Ascending aorta (tissue), 2 donors: Measurements from ENCODE around the gene UBE2L6. TPM values are rescaled to one million over a fixed set of nuclear protein-coding genes. Genes with fewer than 3 reads are reported as not detected.

Experiments
- DNase-seq, 2 donors: peaks; one replicate each; pipeline ENCODE4 v3.0.0-alpha.2; 2019; ENCODE audit warnings: low spot score in 2 of 2
- H3K27ac ChIP-seq, 2 donors: fragments of 200-600 bp; sonication (generic); one replicate each; pipeline ENCODE4 v1.5.1; 2016 to 2017; ENCODE audit warnings: mild to moderate bottlenecking in 1 of 2
- H3K27me3 ChIP-seq: fragments of 200-600 bp; sonication (generic); one replicate; pipeline ENCODE4 v1.5.1; 2017
- H3K36me3 ChIP-seq, 2 donors: fragments of 200-600 bp; sonication (generic); one replicate each; pipeline ENCODE4 v1.5.1; 2016
- H3K4me1 ChIP-seq, 2 donors: fragments of 200-600 bp; sonication (generic); one replicate each; pipeline ENCODE4 v1.5.1; 2016 to 2017; ENCODE audit warnings: mild to moderate bottlenecking in 1 of 2
- H3K4me3 ChIP-seq, 2 donors: fragments of 200-600 bp; sonication (generic); one replicate each; pipeline ENCODE4 v1.5.1; 2016 to 2017; ENCODE audit warnings: mild to moderate bottlenecking in 1 of 2
- H3K9me3 ChIP-seq, 2 donors: fragments of 200-600 bp; sonication (generic); one replicate each; pipeline ENCODE4 v1.5.1; 2016
- CTCF ChIP-seq, 3 experiments: fragments of 200-600 bp in 2 of 3; fragments of 450-650 bp in 1 of 3; sonication (generic) in 2 of 3; IDR thresholded peaks; one replicate each; pipeline ENCODE4 v1.5.1; 2016 to 2019; ENCODE audit warnings: antibody characterized with exemption in 3 of 3, mild to moderate bottlenecking in 1 of 3, moderate library complexity in 1 of 3
- intact Hi-C: fragments of 100-400 bp; cut with DNase I; formaldehyde crosslinking; loops from one replicate; pipeline ENCODE4 v1.15.1; 2023
- total RNA-seq: library from RNA; depleted of rRNA; stranded (reverse); fragments of >200 nt; gene quantifications from one replicate; pipeline ENCODE4 v1.1.0, GENCODE V29; 2016

The UBE2L6 gene
- total RNA-seq, 1 donor from 2014 or later, result 44.9 TPM

GRCh38 chr11:57546869-57547475 is 20.5 kb downstream of the UBE2L6 start:
- no peak for DNase-seq
- H3K4me1 ChIP-seq, result no peaks in the 10 kb centered on the region
- no peaks in the 10 kb centered on the region for H3K9me3 ChIP-seq
- peaks cover 28 to 33% of the 10 kb centered on the region in 2 donors for H3K36me3 ChIP-seq
- H3K27me3 ChIP-seq, result no peaks in the 10 kb centered on the region
- no peak overlapping the region for H3K27ac ChIP-seq
- H3K4me3 ChIP-seq, result no peak overlapping the region
- TF ChIP-seq CTCF (IDR thresholded peaks at IDR 0.05), result no peak
- intact Hi-C loops, result no loop called here

GRCh38 chr11:57546451-57546850 is 21.0 kb downstream of the UBE2L6 start:
- Histone ChIP-seq H3K4me3 (no peak overlapping the region), H3K27ac (no peak overlapping the region), H3K36me3 (peaks cover 23 to 28% of the 10 kb centered on the region in 2 donors), H3K4me1 (no peaks in the 10 kb centered on the region), H3K27me3 (no peaks in the 10 kb centered on the region), H3K9me3 (no peaks in the 10 kb centered on the region)
- no peak for TF ChIP-seq CTCF (IDR thresholded peaks at IDR 0.05)
- no peak for DNase-seq
- intact Hi-C loops, result no loop called here

- Histone ChIP-seq H3K27me3 (no peaks in the 10 kb centered on the region), H3K4me1 (no peaks in the 10 kb centered on the region), H3K4me3 (no peak overlapping the region), H3K36me3 (peaks cover 17 to 23% of the 10 kb centered on the region in 2 donors), H3K27ac (no peak overlapping the region), H3K9me3 (no peaks in the 10 kb centered on the region)
- intact Hi-C loops, result no loop called here
- no peak for TF ChIP-seq CTCF (IDR thresholded peaks at IDR 0.05)
- DNase-seq, result no peak
Observed at GRCh38 chr11:57545883-57546282, 21.6 kb downstream of the UBE2L6 start.

- Histone ChIP-seq H3K27me3 (no peaks in the 10 kb centered on the region), H3K9me3 (no peaks in the 10 kb centered on the region), H3K4me1 (no peaks in the 10 kb centered on the region), H3K36me3 (peaks cover 6 to 10% of the 10 kb centered on the region in 2 donors), H3K27ac (no peak overlapping the region), H3K4me3 (no peak overlapping the region)
- no peak for DNase-seq
- no peak for TF ChIP-seq CTCF (IDR thresholded peaks at IDR 0.05)
- intact Hi-C loops, result no loop called here
Observed at GRCh38 chr11:57544566-57544965, 22.9 kb downstream of the UBE2L6 start.

- no peaks in the 10 kb centered on the region for H3K9me3 ChIP-seq
- no peaks in the 10 kb centered on the region for H3K27me3 ChIP-seq
- no peak for DNase-seq
- no peak for TF ChIP-seq CTCF (IDR thresholded peaks at IDR 0.05)
- peaks cover 3 to 5% of the 10 kb centered on the region in 2 donors for H3K36me3 ChIP-seq
- no peaks in the 10 kb centered on the region for H3K4me1 ChIP-seq
- H3K27ac ChIP-seq, result no peak overlapping the region
- H3K4me3 ChIP-seq, result no peak overlapping the region
- intact Hi-C loops, result no loop called here
Observed at GRCh38 chr11:57543593-57543992, 23.9 kb downstream of the UBE2L6 start.

- no peaks in the 10 kb centered on the region for H3K4me1 ChIP-seq
- H3K27ac ChIP-seq, result no peak overlapping the region
- intact Hi-C loops, result no loop called here
- no peaks in the 10 kb centered on the region for H3K36me3 ChIP-seq
- DNase-seq, result no peak
- H3K9me3 ChIP-seq, result no peaks in the 10 kb centered on the region
- H3K27me3 ChIP-seq, result no peaks in the 10 kb centered on the region
- TF ChIP-seq CTCF (IDR thresholded peaks at IDR 0.05), result no peak
- no peak overlapping the region for H3K4me3 ChIP-seq
Observed at GRCh38 chr11:57542582-57542981, 24.9 kb downstream of the UBE2L6 start.
